NCI-H748 treated with DMSO at 0.1 percent for 48 hours (cell line): ENCODE data around the gene DPYD.

Experiments used
- DNase-seq: peaks from one replicate; lab custom pipeline; 2025; lab: John Stamatoyannopoulos, UW

Gene DPYD

GRCh38 chr1:97685360-97685759 lies 235.5 kb downstream of the DPYD start:
- DNase-seq = no peak

GRCh38 chr1:97680894-97681293 lies 239.9 kb downstream of the DPYD start:
- no peak for DNase-seq

- DNase-seq = no peak
Observed at GRCh38 chr1:97680470-97680869, 240.4 kb downstream of the DPYD start.

- DNase-seq = no peak
Observed at GRCh38 chr1:97677702-97678101, 243.1 kb downstream of the DPYD start.

GRCh38 chr1:97674517-97674916 lies 246.3 kb downstream of the DPYD start:
- DNase-seq = no peak

GRCh38 chr1:97668945-97669344 lies 251.9 kb downstream of the DPYD start:
- no peak for DNase-seq

- DNase-seq = no peak
Observed at GRCh38 chr1:97660431-97661105, 260.3 kb downstream of the DPYD start.

GRCh38 chr1:97654876-97655585 lies 265.8 kb downstream of the DPYD start:
- no peak for DNase-seq

- no peak for DNase-seq
Observed at GRCh38 chr1:97651250-97651649, 269.6 kb downstream of the DPYD start.

GRCh38 chr1:97649591-97649990 lies 271.2 kb downstream of the DPYD start:
- DNase-seq = no peak

GRCh38 chr1:97647776-97648175 lies 273.1 kb downstream of the DPYD start:
- no peak for DNase-seq

GRCh38 chr1:97646071-97646470 lies 274.8 kb downstream of the DPYD start:
- DNase-seq = no peak

- DNase-seq = no peak
Observed at GRCh38 chr1:97640677-97641076, 280.2 kb downstream of the DPYD start.

- no peak for DNase-seq
Observed at GRCh38 chr1:97636941-97637340, 283.9 kb downstream of the DPYD start.

GRCh38 chr1:97634758-97635157 lies 286.1 kb downstream of the DPYD start:
- DNase-seq = no peak

GRCh38 chr1:97632776-97633175 lies 288.1 kb downstream of the DPYD start:
- DNase-seq = no peak

GRCh38 chr1:97632075-97632474 lies 288.8 kb downstream of the DPYD start:
- DNase-seq = peak; percentile 17

- peak; percentile 67 for DNase-seq
Observed at GRCh38 chr1:97630948-97631347, 289.9 kb downstream of the DPYD start.

GRCh38 chr1:97630281-97630680 lies 290.6 kb downstream of the DPYD start:
- no peak for DNase-seq

GRCh38 chr1:97623220-97623619 lies 297.6 kb downstream of the DPYD start:
- no peak for DNase-seq

- no peak for DNase-seq
Observed at GRCh38 chr1:97621955-97622354, 298.9 kb downstream of the DPYD start.

GRCh38 chr1:97619706-97620105 lies 301.1 kb downstream of the DPYD start:
- no peak for DNase-seq

GRCh38 chr1:97610748-97611147 lies 310.1 kb downstream of the DPYD start:
- no peak for DNase-seq

GRCh38 chr1:97610102-97610501 lies 310.7 kb downstream of the DPYD start:
- no peak for DNase-seq
